H1 (cell line): ENCODE results near the gene RNF152.

Source experiments
- EZH2 ChIP-seq: fragments of 200-600 bp; sonication (generic); IDR thresholded peaks from 2 replicates; pipeline ENCODE4 v1.7.1; 2012; ENCODE audit warnings: low read depth, mild to moderate bottlenecking, moderate library complexity, low read length, inconsistent platforms; ENCODE audit not compliant: severe bottlenecking
- GABPA ChIP-seq: IDR thresholded peaks from 2 replicates; pipeline ENCODE4 v1.6.1; 2011; ENCODE audit warnings: mild to moderate bottlenecking, low read length, moderate library complexity, borderline replicate concordance; ENCODE audit not compliant: insufficient read depth
- MAFK ChIP-seq: IDR thresholded peaks from 2 replicates; pipeline ENCODE4 v1.6.1; 2012; ENCODE audit warnings: low read depth, mild to moderate bottlenecking, improper control_type of control experiment, low read length
- TF ChIP-seq, protein P1 (sequence below), 3 experiments: IDR thresholded peaks; 1 replicate in 2 of 3; 2 replicates in 1 of 3; pipeline versions ENCODE4 v1.5.1 to v1.6.1; 2011; ENCODE audit warnings: low read length in 3 of 3, mild to moderate bottlenecking in 3 of 3, inconsistent platforms in 2 of 3, low read depth in 1 of 3, moderate library complexity in 1 of 3; ENCODE audit not compliant: insufficient read depth in 1 of 3; ENCODE audit errors: control extremely low read depth in 1 of 3

DNA sequence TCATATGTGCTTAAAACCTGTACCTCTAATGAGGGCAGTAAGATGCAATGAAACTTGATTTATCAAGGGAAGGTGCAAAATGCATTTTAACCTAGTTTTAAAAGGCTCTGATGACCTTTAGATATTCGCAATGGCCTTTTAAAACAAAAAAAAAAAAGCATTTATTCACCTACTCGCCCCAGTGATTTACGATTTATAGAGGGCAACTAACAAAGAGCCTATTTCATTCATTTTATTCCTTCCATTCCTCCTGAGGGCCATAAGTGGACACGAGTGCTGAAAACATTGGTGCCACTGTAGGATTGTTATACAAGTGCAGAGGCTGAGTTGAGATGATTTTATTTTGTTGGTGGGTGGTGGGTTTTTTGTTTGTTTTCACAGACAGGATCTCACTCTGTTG lies 48.1 kb downstream of the RNF152 start:
- TF ChIP-seq, protein P1, sequence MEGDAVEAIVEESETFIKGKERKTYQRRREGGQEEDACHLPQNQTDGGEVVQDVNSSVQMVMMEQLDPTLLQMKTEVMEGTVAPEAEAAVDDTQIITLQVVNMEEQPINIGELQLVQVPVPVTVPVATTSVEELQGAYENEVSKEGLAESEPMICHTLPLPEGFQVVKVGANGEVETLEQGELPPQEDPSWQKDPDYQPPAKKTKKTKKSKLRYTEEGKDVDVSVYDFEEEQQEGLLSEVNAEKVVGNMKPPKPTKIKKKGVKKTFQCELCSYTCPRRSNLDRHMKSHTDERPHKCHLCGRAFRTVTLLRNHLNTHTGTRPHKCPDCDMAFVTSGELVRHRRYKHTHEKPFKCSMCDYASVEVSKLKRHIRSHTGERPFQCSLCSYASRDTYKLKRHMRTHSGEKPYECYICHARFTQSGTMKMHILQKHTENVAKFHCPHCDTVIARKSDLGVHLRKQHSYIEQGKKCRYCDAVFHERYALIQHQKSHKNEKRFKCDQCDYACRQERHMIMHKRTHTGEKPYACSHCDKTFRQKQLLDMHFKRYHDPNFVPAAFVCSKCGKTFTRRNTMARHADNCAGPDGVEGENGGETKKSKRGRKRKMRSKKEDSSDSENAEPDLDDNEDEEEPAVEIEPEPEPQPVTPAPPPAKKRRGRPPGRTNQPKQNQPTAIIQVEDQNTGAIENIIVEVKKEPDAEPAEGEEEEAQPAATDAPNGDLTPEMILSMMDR (IDR thresholded peaks at IDR 0.05; ENCODE audit: control extremely low read depth in 1 of 3, insufficient read depth in 1 of 3, low read depth in 1 of 3, low read length in 3 of 3): no peak
- TF ChIP-seq EZH2 (no peak), GABPA (no peak), MAFK (no peak)
